HCT116 (cell line): Measurements from ENCODE around the gene BBS12. TPM values are rescaled to one million over a fixed set of nuclear protein-coding genes. Genes with fewer than 3 reads are reported as not detected.

Experiments
- ATAC-seq: fragments of 200-7000 bp; cut with Tn5 transposase; 2 replicates; pipeline ENCODE4 v1.9.1; 2020; ENCODE audit warnings: mild to moderate bottlenecking, moderate library complexity
- BruUV-seq: library from RNA; stranded (reverse); fragments of 400-500 nt; replicated peaks from 2 replicates; lab custom pipeline; 2021; lab: Mats Ljungman, UMichigan
- CTCF ChIA-PET: fragments of 300-600 bp; sonication (Branson Sonifier 250); formaldehyde crosslinking; loops from one replicate; lab custom pipeline; 2021; ENCODE audit warnings: antibody characterized with exemption; lab: Charles Lee
- POLR2A ChIA-PET: fragments of 300-600, 350-600 bp; sonication (Branson Sonifier 250); formaldehyde crosslinking; loops from one replicate; lab custom pipeline; 2021; ENCODE audit warnings: antibody characterized with exemption; lab: Charles Lee
- RAD21 ChIA-PET, 2 experiments: fragments of 300-600 bp; sonication (Branson Sonifier 250); formaldehyde crosslinking; loops; one replicate each; lab custom pipeline; 2023; ENCODE audit warnings: low total read pairs in 2 of 2; ENCODE audit not compliant: uncharacterized antibody in 2 of 2, unreplicated experiment in 2 of 2, low non-redundant PET in 1 of 2; lab: Charles Lee
- DNase-seq: peaks from one replicate; pipeline ENCODE4 v3.0.0-alpha.2; 2010; ENCODE audit warnings: low read depth, low spot score
- H2AFZ ChIP-seq: fragments of 200-600 bp; shearing (Covaris generic), sonication (generic); 2 replicates; pipeline ENCODE4 v1.6.1; 2017; ENCODE audit warnings: low read depth, mixed run types, mixed read lengths, antibody characterized with exemption, low read length; ENCODE audit not compliant: poor library complexity, severe bottlenecking
- H3K27ac ChIP-seq: 2 replicates; pipeline ENCODE4 v1.5.1; 2012; ENCODE audit warnings: low read depth, low read length
- H3K27me3 ChIP-seq: fragments of 200-600 bp; sonication (generic); 2 replicates; pipeline ENCODE4 v1.6.1; 2016; ENCODE audit warnings: mixed run types, low read length, mixed read lengths; ENCODE audit not compliant: insufficient read depth
- H3K36me3 ChIP-seq, 2 experiments: fragments of 200-500 bp in 1 of 2; fragments of 200-600 bp in 1 of 2; sonication (Bioruptor generic) in 1 of 2; sonication (generic) in 1 of 2; 2 replicates each; pipeline versions ENCODE4 v1.5.1 to v1.6.1; 2014 to 2016; ENCODE audit warnings: low read length in 2 of 2, inconsistent platforms in 1 of 2, mixed read lengths in 1 of 2, mixed run types in 1 of 2; ENCODE audit not compliant: insufficient read depth in 2 of 2, control insufficient read depth in 1 of 2
- H3K4me1 ChIP-seq, 2 experiments: fragments of 200-600 bp in 1 of 2; sonication (generic) in 1 of 2; 2 replicates each; pipeline versions ENCODE4 v1.5.1 to v1.6.1; 2012 to 2017; ENCODE audit warnings: low read length in 2 of 2, inconsistent platforms in 1 of 2, mild to moderate bottlenecking in 1 of 2, mixed read lengths in 1 of 2, mixed run types in 1 of 2, moderate library complexity in 1 of 2; ENCODE audit not compliant: insufficient read depth in 2 of 2, control insufficient read depth in 1 of 2
- H3K4me2 ChIP-seq: fragments of 200-600 bp; sonication (generic); 2 replicates; pipeline ENCODE4 v1.6.1; 2017; ENCODE audit warnings: mixed run types, low read length, mixed read lengths
- H3K4me3 ChIP-seq, 2 experiments: fragments of 200-600 bp in 1 of 2; sonication (generic) in 1 of 2; replicated peaks in 1 of 2; 2 replicates each; pipeline ENCODE4 v1.5.1; 2011 to 2016; ENCODE audit warnings: low read length in 2 of 2, control low read depth in 1 of 2, low read depth in 1 of 2, mild to moderate bottlenecking in 1 of 2, mixed read lengths in 1 of 2, mixed run types in 1 of 2
- H3K79me2 ChIP-seq: fragments of 200-600 bp; sonication (generic); 2 replicates; pipeline ENCODE4 v1.6.1; 2017; ENCODE audit warnings: mild to moderate bottlenecking, mixed run types, low read length, moderate library complexity, mixed read lengths; ENCODE audit not compliant: insufficient read depth
- H3K9ac ChIP-seq: fragments of 200-600 bp; sonication (generic); 2 replicates; pipeline ENCODE4 v1.6.1; 2016; ENCODE audit warnings: low read length, mixed read lengths
- H3K9me2 ChIP-seq: fragments of 200-600 bp; sonication (generic), shearing (Covaris generic); 2 replicates; pipeline ENCODE4 v1.6.1; 2017; ENCODE audit warnings: mixed run types, mild to moderate bottlenecking, moderate library complexity; ENCODE audit not compliant: insufficient read depth
- H3K9me3 ChIP-seq, 2 experiments: fragments of 200-500 bp in 1 of 2; fragments of 200-600 bp in 1 of 2; sonication (Bioruptor generic) in 1 of 2; sonication (generic) in 1 of 2; 2 replicates each; pipeline ENCODE4 v1.6.1; 2014 to 2017; ENCODE audit warnings: low read length in 2 of 2, mixed read lengths in 2 of 2, inconsistent platforms in 1 of 2, low read depth in 1 of 2, mild to moderate bottlenecking in 1 of 2, mixed run types in 1 of 2, moderate library complexity in 1 of 2; ENCODE audit not compliant: control insufficient read depth in 1 of 2, insufficient read depth in 1 of 2
- H4K20me1 ChIP-seq: fragments of 200-600 bp; sonication (generic), shearing (Covaris generic); 2 replicates; pipeline ENCODE4 v1.6.1; 2017; ENCODE audit warnings: mixed run types, mild to moderate bottlenecking, moderate library complexity; ENCODE audit not compliant: insufficient read depth
- CBX3 ChIP-seq: IDR thresholded peaks from 2 replicates; pipeline ENCODE4 v1.6.1; 2012; ENCODE audit warnings: low read depth
- CTCF ChIP-seq, 3 experiments: fragments of 200-600 bp in 1 of 3; sonication (generic) in 1 of 3; IDR thresholded peaks in 2 of 3; conservative IDR thresholded peaks in 1 of 3; 2 replicates each; pipeline ENCODE4 v1.5.1; 2012 to 2017; ENCODE audit warnings: low read depth in 2 of 3, low read length in 2 of 3, antibody characterized with exemption in 1 of 3, borderline replicate concordance in 1 of 3, control low read depth in 1 of 3, mild to moderate bottlenecking in 1 of 3, mixed read lengths in 1 of 3, mixed run types in 1 of 3, moderate library complexity in 1 of 3; ENCODE audit not compliant: insufficient read depth in 1 of 3
- MAX ChIP-seq: IDR thresholded peaks from 2 replicates; pipeline ENCODE4 v1.6.1; 2012
- POLR2AphosphoS5 ChIP-seq: IDR thresholded peaks from 2 replicates; pipeline ENCODE4 v1.6.1; 2011; ENCODE audit warnings: mild to moderate bottlenecking, low read depth, low read length, moderate library complexity
- SIN3A ChIP-seq: IDR thresholded peaks from 2 replicates; pipeline ENCODE4 v1.6.1; 2012; ENCODE audit warnings: low read depth
- TCF7L2 ChIP-seq: IDR thresholded peaks from 2 replicates; pipeline ENCODE4 v1.7.0; 2011; ENCODE audit warnings: borderline replicate concordance, inconsistent platforms; ENCODE audit not compliant: insufficient read depth, insufficient read length; ENCODE audit errors: extremely low read depth
- YY1 ChIP-seq: IDR thresholded peaks from 2 replicates; pipeline ENCODE4 v1.6.1; 2011; ENCODE audit warnings: low read length, low read depth, moderate library complexity, mild to moderate bottlenecking; ENCODE audit not compliant: insufficient replicate concordance; ENCODE audit errors: extremely low read depth
- intact Hi-C: fragments of 100-400 bp; cut with micrococcal nuclease; formaldehyde crosslinking; loops from 2 replicates; pipeline ENCODE4 v1.10.0; 2022
- total RNA-seq: library from RNA; stranded (reverse); gene quantifications from one replicate; pipeline ENCODE4 v1.2.1, GENCODE V29; 2021; ENCODE audit not compliant: unreplicated experiment
- TF ChIP-seq, protein P1 (sequence below): IDR thresholded peaks from 2 replicates; pipeline ENCODE4 v1.6.1; 2011; ENCODE audit warnings: mild to moderate bottlenecking, low read length, moderate library complexity; ENCODE audit not compliant: insufficient replicate concordance; ENCODE audit errors: extremely low read depth
- TF ChIP-seq, protein P2 (sequence below): IDR thresholded peaks from 2 replicates; pipeline ENCODE4 v1.6.1; 2012

BBS12 gene
- total RNA-seq, 1 experiment from 2014 or later, result 2.1 TPM

GRCh38 chr4:122687531-122688061 is 44.9 kb upstream of the BBS12 start:
- BruUV-seq, result no TSS peak
- intact Hi-C loops, result no loop called here
- H3K9me2 ChIP-seq, result no peaks in the 10 kb centered on the region

More at GRCh38 chr4:122687531-122688061, 44.9 kb upstream of the BBS12 start:
- no peak overlapping the region for H3K9ac ChIP-seq
- no peak for ATAC-seq
- H3K4me3 ChIP-seq, result no peak overlapping the region
- TF ChIP-seq SIN3A (no peak), MAX (no peak), POLR2AphosphoS5 (no peak), CBX3 (no peak), CTCF (IDR thresholded peaks at IDR 0.05 in 2 of 3, conservative IDR thresholded peaks at IDR 0.05 in 1 of 3; ENCODE audit: borderline replicate concordance in 1 of 3, insufficient read depth in 1 of 3, low read depth in 2 of 3, low read length in 2 of 3) (no peak), TCF7L2 (no peak), YY1 (no peak)
- TF ChIP-seq, protein P1, sequence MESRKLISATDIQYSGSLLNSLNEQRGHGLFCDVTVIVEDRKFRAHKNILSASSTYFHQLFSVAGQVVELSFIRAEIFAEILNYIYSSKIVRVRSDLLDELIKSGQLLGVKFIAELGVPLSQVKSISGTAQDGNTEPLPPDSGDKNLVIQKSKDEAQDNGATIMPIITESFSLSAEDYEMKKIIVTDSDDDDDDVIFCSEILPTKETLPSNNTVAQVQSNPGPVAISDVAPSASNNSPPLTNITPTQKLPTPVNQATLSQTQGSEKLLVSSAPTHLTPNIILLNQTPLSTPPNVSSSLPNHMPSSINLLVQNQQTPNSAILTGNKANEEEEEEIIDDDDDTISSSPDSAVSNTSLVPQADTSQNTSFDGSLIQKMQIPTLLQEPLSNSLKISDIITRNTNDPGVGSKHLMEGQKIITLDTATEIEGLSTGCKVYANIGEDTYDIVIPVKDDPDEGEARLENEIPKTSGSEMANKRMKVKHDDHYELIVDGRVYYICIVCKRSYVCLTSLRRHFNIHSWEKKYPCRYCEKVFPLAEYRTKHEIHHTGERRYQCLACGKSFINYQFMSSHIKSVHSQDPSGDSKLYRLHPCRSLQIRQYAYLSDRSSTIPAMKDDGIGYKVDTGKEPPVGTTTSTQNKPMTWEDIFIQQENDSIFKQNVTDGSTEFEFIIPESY, result no peak
- TF ChIP-seq, protein P2, sequence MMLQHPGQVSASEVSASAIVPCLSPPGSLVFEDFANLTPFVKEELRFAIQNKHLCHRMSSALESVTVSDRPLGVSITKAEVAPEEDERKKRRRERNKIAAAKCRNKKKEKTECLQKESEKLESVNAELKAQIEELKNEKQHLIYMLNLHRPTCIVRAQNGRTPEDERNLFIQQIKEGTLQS, result no peak
- no peaks in the 10 kb centered on the region for H3K79me2 ChIP-seq
- H3K9me3 ChIP-seq, result no peaks in the 10 kb centered on the region
- H2AFZ ChIP-seq, result no peak overlapping the region
- no peak for DNase-seq
- H4K20me1 ChIP-seq, result no peaks in the 10 kb centered on the region
- CTCF ChIA-PET, result no interaction called here
- H3K4me2 ChIP-seq, result no peak overlapping the region
- H3K4me1 ChIP-seq, result no peaks in the 10 kb centered on the region
- POLR2A ChIA-PET, result no interaction called here
- H3K36me3 ChIP-seq, result no peaks in the 10 kb centered on the region
- no peak overlapping the region for H3K27ac ChIP-seq
- RAD21 ChIA-PET, result no interaction called here
- H3K27me3 ChIP-seq, result no peaks in the 10 kb centered on the region
